PFSK-1 (cell line): ENCODE data around the gene ABCB8.

ENCODE experiments used
- FOXP2 ChIP-seq: optimal IDR thresholded peaks from 2 replicates; pipeline ENCODE3; 2011; ENCODE audit warnings: borderline replicate concordance, control low read depth, inconsistent platforms; ENCODE audit not compliant: insufficient read depth; ENCODE audit errors: extremely low read length, extremely low read depth
- POLR2AphosphoS5 ChIP-seq: IDR thresholded peaks from 2 replicates; pipeline ENCODE4 v1.6.1; 2012; ENCODE audit warnings: low read depth, mild to moderate bottlenecking, control low read depth, low read length, moderate library complexity
- REST ChIP-seq, 2 experiments: IDR thresholded peaks; 2 replicates each; pipeline versions ENCODE4 v1.6.1 to v1.8.0; 2011 to 2012; ENCODE audit warnings: low read depth in 2 of 2, low read length in 2 of 2, control low read depth in 1 of 2, inconsistent platforms in 1 of 2, mild to moderate bottlenecking in 1 of 2, moderate library complexity in 1 of 2; ENCODE audit not compliant: insufficient read depth in 1 of 2
- SIN3A ChIP-seq: IDR thresholded peaks from 2 replicates; pipeline ENCODE4 v1.6.1; 2012; ENCODE audit warnings: mild to moderate bottlenecking, low read length, moderate library complexity, borderline replicate concordance; ENCODE audit not compliant: insufficient read depth
- TAF1 ChIP-seq: IDR thresholded peaks from 2 replicates; pipeline ENCODE4 v1.6.1; 2012; ENCODE audit warnings: low read length, control low read depth, borderline replicate concordance; ENCODE audit not compliant: insufficient read depth

Gene ABCB8

GRCh38 chr7:151071032-151071866 lies 43.0 kb downstream of the ABCB8 start:
- TF ChIP-seq SIN3A, result no peak
- no peak for TF ChIP-seq REST (IDR thresholded peaks at IDR 0.05; ENCODE audit: insufficient read depth in 1 of 2, low read depth in 2 of 2, low read length in 2 of 2)
- TF ChIP-seq TAF1, result no peak
- no peak for TF ChIP-seq POLR2AphosphoS5
- no peak for TF ChIP-seq FOXP2

GRCh38 chr7:151073990-151074389 lies 45.7 kb downstream of the ABCB8 start:
- TF ChIP-seq TAF1 (no peak), SIN3A (no peak), FOXP2 (no peak)

- TF ChIP-seq SIN3A, result no peak
- no peak for TF ChIP-seq POLR2AphosphoS5
- no peak for TF ChIP-seq REST (IDR thresholded peaks at IDR 0.05; ENCODE audit: insufficient read depth in 1 of 2, low read depth in 2 of 2, low read length in 2 of 2)
- no peak for TF ChIP-seq FOXP2
- no peak for TF ChIP-seq TAF1
These were observed 46.8 kb downstream of the ABCB8 start for GRCh38 chr7:151074817-151075661.

GRCh38 chr7:151075662-151075971 lies 47.4 kb downstream of the ABCB8 start:
- TF ChIP-seq POLR2AphosphoS5, result no peak
- no peak for TF ChIP-seq FOXP2
- TF ChIP-seq TAF1, result no peak
- no peak for TF ChIP-seq SIN3A
- TF ChIP-seq REST (IDR thresholded peaks at IDR 0.05; ENCODE audit: insufficient read depth in 1 of 2, low read depth in 2 of 2, low read length in 2 of 2), result no peak

- TF ChIP-seq SIN3A, result no peak
- TF ChIP-seq FOXP2, result no peak
- no peak for TF ChIP-seq REST (IDR thresholded peaks at IDR 0.05; ENCODE audit: insufficient read depth in 1 of 2, low read depth in 2 of 2, low read length in 2 of 2)
- TF ChIP-seq POLR2AphosphoS5, result peak; percentile 34; the same call in 1 of the 2 replicates
- TF ChIP-seq TAF1, result no peak
These were observed 47.8 kb downstream of the ABCB8 start for GRCh38 chr7:151075978-151076426.
